HG02973 (cell line): ENCODE data around the gene ZSCAN12.

Experiments
- ATAC-seq: cut with Tn5 transposase; IDR thresholded peaks from one replicate; pipeline ENCODE4 v1.9.1; 2021; ENCODE audit warnings: moderate library complexity; ENCODE audit not compliant: unreplicated experiment

Gene ZSCAN12

DNA sequence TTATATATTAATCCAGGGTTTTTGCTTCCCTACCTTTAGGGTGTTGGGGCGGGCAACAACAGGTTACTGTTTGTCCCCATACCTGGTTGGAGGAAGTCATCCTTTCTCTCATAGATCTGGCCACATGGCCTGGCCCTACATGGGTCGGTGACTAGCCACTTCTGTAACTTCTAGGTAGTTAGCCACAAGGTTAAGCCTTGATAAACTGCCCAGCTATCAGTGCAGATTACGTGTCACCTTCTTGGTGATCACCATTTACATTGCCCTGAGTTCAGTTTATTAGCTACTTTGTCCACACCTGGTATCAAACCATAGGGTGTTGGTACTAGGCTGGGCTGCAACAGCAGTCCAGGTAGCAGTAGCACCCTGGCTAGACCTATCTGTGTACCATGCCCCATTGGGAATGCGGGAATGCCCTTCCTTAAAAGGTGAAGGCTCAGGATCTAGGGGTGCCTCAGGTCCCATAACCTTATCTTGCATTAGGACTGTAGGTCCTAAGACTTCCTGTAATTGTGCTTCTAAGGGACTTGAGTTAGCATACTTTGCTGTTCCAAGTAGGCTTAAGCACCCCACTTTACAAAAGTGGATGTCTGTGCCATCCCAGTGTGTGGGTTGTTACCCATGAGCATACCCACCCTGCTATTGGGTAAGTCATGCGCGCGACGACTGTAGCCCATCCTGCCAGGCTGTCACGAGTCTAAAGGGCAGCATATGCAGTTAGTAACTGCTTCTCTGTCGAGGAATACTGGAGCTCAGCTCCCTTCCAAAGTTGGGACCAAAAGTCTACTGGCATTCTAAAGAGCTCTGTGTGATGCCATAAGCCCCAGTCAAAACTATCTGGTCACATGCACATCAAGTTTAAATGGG, 44.6 kb downstream of the ZSCAN12 start:
- ATAC-seq = no peak

- ATAC-seq = no peak
Observed at GRCh38 chr6:28353981-28354676, 45.4 kb downstream of the ZSCAN12 start.

DNA sequence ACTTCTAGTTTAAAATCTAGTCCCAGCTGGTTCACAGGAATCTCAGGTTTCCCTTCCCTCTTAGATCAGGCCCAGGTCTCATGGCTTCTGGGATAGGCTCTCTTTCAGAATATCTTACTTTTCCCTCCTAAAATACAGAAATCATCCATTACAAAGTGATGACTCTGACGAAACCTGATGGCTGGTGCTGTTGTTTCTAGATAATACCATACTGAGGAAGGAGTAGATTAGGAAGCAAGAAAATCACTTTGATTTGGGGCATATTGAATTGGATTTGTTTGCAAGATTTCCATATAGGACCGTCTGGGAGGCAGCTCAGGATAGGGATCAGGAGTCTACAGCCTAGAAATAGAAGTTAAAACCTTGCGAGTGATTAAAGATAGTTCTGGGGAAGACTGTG, 46.2 kb downstream of the ZSCAN12 start:
- no peak for ATAC-seq

DNA sequence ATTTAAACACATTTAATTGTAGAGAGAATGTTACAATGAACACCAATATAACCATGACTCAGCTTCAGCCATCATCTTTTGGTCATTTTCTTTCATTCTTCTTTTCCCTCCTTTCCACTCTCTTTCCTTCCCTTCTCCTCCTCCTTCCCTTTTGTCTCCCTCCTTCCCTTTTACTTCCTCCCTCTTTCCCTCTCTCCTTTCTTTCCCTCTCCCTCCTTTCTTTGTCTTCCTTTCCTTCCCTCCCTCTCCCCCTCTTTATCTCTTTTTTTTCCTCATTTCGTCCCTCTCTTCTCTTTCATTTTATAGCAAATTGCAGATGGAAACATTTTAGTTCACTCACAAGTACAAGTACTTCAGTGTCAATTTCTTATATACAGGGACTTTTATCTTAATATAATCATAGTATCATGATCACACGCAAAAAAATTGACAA, 48.0 kb downstream of the ZSCAN12 start:
- no peak for ATAC-seq

DNA sequence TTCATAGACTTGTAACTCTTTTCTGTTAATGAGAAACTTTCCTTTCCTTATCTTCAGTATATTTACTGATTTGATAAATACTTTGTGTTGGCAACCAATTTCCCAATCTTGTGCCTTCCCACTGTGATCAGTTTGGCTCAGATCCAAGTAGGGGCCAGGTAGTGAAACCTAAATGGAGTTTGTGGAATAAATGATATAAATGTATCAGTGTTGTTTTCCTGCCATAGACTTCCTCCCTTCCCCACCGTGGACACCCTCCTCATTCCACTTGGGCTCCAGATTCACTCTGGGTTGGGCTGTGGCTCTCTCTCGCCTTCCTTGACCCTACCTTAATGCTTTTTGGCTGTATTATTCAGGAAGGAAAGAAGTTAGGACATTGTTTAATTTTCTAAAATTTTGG, 48.5 kb downstream of the ZSCAN12 start:
- no peak for ATAC-seq

DNA sequence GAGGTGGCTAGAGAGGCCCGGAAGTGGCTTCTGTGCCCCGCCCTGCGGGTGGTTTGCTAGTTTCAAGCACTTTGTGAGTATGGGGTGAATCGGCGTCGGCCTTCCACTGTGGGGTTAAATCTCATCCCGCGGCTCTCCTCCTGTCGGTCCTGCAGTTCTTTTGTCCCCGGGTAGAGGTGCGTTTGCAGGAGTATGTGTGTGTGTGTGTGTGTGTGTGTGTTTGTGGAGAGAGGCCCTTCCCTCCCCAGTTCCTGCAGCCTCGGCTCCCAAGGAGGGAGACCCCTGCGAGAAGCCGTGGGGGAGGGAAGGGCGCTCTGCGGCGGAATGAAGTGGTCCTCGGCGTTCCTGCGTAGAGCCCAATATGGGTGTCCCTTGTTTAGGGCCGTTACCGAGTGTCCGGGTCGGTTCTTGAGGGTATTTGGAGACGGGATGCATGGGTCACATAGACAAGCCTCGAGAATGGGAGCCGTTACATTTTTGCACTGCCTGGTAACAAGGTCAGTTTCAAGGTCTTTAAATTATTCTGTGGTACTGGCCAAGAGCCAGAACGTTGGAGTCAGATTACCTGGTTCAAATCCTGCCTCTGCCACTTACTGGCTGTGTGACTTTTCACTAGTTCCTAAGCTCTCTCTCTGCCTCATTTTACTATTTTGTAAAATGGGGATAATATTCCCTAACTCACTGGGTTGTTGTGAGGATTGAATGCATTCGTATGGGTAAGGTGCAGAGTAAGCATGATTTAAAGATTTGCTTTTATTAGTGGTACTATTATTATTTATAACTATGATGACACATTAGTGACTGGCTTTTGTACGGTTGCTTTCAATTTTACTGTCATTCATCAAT, 49.4 kb downstream of the ZSCAN12 start, which contains the start of gene ZKSCAN3:
Gene ZKSCAN3 (plus strand): TSS at position 56 of the 846 bp plus-strand sequence. CDS start 9,640 bp downstream, outside the sequence.
- peak; percentile 97 for ATAC-seq

DNA sequence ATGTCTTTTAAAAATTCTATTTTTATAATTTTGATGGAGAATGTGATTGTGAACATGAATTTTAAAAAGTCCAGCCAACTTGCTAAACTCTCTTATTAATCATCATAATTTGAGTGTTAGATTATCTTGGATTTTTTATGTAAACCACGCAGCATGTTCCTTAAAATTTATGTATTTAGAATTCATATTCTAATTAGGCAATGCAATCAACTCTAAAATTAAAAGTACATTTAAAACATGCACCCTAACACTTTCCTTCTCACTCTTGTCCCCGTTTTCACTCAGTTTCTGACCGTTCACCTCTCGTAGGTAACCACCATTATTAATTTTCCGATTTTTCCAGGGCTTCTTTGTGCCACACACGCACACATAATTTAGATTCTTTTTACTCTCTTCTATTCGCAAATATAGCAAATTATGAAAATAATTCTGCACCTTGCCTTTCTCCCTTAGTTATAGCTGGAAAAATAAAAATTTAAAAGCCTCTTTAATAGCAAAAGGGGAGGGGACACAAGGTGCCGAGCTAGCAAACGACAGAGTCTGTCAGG, 50.1 kb downstream of the ZSCAN12 start:
- ATAC-seq = no peak

DNA sequence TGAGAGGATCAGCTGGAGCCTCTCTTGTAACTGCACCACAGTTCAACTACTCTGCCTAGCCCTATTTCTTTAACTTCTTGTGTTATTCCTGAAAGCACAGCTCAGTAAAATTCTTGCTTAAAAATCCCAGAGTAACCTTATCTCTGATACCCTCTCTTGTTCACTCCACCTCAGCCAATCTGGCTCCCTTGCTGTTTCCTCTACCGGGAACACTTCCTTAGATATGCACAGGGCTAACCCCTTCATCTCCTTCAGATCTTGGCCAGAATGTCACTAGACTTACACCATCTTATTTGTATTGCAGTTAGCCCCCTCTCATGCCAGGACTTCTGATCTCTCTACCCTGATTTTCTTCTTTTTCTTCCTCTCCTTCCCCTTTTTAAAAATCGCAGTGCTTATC, 52.4 kb downstream of the ZSCAN12 start:
- no peak for ATAC-seq

GRCh38 chr6:28345201-28345600, 54.3 kb downstream of the ZSCAN12 start:
- ATAC-seq = no peak

- no peak for ATAC-seq
Observed at GRCh38 chr6:28343898-28344677, 55.5 kb downstream of the ZSCAN12 start.

DNA sequence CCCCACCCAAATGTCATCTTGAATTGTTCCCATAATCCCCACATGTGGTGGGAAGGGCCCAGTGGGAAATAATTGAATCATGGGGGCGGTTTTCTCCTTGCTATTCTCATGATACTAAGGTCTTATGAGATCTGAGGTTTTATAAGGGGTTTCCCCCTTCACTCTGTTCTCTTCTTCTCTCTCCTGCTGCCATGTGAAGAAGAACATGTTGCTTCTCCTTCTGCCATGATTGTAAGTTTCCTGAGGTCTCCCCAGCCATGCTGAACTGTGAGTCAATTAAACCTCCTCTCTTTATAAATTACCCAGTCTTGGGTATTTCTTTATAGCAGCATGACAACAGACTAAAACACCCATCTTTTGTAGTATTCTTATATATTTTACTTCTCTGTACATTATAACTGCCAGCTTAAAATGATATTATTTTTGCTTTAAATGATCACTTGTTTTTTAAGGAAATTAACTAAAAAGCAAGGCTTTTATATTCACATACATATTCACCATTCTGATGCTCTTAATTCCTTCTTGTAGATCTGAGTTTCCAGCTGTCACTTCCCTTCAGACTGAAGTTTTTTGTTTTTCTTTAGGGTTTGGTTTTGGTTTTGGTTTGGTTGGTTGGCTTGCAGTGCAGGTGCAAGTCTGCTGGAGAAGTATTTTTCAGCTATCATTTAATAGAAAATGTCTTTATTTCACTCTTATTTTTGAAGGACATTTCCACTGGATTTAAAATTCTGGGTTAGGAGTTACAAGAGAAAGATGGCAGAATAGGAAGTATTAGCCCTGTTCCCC, 59.0 kb downstream of the ZSCAN12 start:
- no peak for ATAC-seq

DNA sequence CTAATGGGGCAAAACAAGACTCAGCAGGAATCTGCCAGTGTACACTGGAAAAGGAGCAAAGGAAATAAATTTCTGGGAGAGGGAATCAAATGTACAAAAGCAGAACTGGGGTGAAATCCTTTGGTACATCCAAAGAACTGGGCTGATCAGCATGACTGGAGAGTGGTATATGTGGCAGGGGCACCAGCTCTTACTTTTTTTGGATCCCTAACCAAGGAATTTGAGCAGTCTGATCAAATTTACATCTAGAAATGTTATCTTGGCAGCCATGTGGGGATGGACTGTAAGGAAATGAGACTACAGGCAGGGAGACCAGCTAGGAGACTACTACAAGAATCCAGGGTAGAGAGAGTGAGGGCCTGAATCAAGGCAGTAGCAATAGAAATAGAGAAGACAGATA, 62.4 kb downstream of the ZSCAN12 start:
- no peak for ATAC-seq

- ATAC-seq = peak; percentile 31
Observed at GRCh38 chr6:28336284-28337120, 63.0 kb downstream of the ZSCAN12 start.

- peak; percentile 79 for ATAC-seq
Observed at GRCh38 chr6:28335564-28336283, 63.8 kb downstream of the ZSCAN12 start, which contains the start of gene ZSCAN31. TSS of gene ZSCAN31 (minus strand) at chr6:28336148. CDS start at chr6:28329683, 6,465 bp downstream.

- no peak for ATAC-seq
Observed at GRCh38 chr6:28335040-28335563, 64.4 kb downstream of the ZSCAN12 start.

GRCh38 chr6:28334286-28335039, 65.1 kb downstream of the ZSCAN12 start:
- no peak for ATAC-seq

DNA sequence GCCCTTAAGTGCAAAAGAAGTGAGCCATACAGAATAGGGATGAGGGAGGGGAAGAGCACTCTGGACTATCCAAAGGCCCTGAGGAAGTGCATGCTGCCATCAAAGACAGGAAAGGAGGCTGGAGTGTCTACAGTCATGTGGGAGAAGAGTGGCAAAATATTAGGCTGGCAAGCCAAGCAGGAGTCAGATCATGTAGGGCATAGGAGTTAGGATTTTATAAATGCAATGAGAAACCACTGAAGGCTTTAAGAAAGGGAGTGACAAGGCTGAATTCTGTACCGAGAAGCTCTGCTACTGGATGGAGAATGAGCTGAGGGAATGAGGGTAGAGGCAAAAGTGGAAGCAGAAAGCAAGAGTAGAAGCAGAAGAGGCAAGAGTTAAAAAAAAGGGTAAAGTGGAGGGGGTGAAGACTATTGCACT, 65.9 kb downstream of the ZSCAN12 start:
- no peak for ATAC-seq
